ENCODE measurements around the gene ZBTB47.

DNA sequence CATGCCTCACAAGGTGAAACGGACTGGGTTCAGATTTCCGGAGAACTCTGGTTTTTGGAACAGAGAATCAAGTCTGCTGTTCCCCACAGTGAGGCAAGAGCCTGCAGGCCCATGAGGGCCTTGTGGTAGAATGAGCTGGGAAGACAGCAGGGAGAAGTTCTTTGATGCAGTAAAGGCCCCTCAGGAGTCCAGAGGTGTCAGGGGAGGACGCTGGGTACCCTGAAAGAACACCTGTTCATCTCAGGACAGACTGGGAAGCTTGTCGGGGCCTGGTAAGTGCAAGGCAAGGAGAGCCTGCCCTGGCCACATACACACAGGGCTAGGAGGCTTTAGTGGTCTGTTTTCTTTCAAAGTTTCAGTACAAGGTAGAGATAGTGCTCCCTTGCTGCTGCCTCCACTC, 3.7 kb upstream of the ZBTB47 start:
- TF ChIP-seq, protein P1, sequence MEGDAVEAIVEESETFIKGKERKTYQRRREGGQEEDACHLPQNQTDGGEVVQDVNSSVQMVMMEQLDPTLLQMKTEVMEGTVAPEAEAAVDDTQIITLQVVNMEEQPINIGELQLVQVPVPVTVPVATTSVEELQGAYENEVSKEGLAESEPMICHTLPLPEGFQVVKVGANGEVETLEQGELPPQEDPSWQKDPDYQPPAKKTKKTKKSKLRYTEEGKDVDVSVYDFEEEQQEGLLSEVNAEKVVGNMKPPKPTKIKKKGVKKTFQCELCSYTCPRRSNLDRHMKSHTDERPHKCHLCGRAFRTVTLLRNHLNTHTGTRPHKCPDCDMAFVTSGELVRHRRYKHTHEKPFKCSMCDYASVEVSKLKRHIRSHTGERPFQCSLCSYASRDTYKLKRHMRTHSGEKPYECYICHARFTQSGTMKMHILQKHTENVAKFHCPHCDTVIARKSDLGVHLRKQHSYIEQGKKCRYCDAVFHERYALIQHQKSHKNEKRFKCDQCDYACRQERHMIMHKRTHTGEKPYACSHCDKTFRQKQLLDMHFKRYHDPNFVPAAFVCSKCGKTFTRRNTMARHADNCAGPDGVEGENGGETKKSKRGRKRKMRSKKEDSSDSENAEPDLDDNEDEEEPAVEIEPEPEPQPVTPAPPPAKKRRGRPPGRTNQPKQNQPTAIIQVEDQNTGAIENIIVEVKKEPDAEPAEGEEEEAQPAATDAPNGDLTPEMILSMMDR (IDR thresholded peaks at IDR 0.05), result no peak
- TF ChIP-seq POLR2A (IDR thresholded peaks at IDR 0.05) (no peak), POLR2AphosphoS5 (IDR thresholded peaks at IDR 0.05) (no peak)
